Effector CD8-positive, alpha-beta T cell (primary cell): ENCODE measurements around the gene ZNF362.

ENCODE experiments used
- DNase-seq: peaks from one replicate; lab custom pipeline; 2025; lab: John Stamatoyannopoulos, UW

ZNF362 gene

DNA sequence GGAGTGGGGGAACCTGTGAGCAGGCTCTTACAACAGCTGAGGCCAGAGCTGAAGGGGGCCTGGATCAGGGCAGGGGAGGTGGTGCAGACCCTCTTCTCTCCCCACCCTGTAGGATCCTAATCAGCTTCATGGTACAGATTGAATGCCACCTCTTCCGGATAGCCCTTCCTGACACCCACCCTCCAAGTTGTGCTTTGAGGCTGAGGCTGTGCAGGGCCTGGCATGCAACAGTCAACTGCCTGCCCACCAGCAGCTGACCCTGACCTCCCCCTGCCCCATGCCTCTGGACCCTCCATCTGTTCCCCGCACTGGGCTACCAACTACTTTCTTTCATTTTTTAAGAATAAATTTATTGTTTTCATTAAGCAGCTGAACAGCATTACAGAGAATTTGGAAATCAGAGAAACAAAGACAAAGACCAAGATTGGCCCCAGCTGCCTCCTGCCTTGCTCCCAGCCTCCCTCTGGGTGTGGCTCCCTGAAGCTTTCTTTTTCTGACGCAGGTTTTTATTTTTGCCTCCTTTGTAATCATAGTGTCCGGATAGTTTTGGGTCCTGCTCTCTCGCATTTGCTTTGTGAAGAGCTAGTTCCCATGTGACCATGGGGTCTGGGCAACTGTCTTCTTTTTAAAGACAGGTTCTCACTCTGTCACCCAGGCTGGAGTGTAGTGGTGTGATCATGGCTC is 12.8 kb downstream of the ZNF362 start:
- DNase-seq = no peak

DNA sequence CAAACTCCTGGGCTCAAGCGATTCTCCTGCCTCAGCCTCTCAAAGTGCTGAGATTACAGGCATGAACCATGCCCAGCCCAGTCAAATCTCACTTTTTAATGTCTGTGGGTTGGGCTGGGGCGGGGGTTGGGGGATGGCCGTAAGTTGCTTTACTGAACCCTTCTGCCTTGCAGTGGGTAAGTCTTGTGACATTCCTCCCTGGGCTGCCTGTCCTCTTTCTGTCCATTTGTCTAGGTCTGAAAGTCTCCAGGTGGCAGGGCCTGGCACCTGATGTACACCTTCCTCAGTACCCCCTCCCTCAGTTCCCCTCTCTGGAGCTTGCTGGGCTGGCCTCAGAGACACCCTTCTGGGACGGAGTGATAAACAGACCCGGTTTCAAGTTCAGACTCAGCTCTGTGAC is 13.3 kb downstream of the ZNF362 start:
- no peak for DNase-seq

DNA sequence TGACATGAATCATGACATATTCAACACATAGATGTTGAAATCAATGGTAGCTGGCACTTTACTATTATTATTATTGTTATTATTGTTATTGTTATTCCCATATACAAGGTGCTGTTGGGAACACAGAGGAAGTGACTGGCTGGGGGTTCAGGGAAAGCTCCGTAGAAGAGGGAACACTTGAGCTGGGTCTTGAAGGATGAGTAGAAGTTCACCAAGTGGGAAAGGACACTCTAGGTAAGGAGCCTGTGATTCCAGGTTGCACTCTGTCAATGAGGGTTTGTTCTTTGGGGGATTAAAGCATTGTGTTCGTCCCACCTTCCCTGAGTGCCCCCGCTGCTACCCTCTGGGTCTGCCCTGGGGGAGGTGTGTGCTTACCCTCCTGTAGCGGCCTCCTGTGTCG is 14.1 kb downstream of the ZNF362 start:
- no peak for DNase-seq

DNA sequence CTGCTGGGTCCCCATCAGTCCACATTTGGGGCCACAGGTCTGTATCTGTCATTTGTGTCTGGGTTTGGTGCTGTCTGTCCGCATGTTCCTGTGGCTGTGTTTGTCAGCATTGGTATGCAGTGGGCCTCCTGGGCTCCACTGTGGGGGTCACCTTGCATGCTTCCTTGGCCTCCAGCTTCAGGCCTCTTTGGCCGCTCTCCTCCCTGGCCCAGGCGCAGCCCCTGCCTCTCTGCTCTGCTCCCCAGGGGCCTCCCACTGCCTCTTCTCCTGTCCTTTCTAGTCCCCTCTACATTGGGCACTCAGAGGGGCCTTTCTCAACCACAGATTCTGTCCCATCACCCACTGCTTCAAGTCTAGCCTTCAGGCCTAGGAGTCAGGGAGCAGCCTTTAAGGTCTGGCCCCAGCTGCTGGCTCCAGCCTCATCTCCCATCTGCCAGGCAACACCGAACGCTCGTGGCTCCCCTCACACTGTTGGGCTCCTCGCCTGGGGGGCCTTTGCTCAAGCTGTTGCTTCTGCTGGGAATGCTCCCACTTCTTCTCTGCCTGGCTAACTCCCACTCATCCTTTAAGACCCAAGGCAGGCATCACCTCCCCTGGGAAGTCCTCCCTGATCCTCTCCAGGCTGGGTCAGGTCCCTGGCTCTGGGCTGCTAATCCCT is 14.6 kb downstream of the ZNF362 start:
- no peak for DNase-seq

- DNase-seq = no peak
Measured at GRCh38 chr1:33271666-33272505, 15.6 kb downstream of the ZNF362 start.

- no peak for DNase-seq
Measured at GRCh38 chr1:33272509-33272908, 16.2 kb downstream of the ZNF362 start.

DNA sequence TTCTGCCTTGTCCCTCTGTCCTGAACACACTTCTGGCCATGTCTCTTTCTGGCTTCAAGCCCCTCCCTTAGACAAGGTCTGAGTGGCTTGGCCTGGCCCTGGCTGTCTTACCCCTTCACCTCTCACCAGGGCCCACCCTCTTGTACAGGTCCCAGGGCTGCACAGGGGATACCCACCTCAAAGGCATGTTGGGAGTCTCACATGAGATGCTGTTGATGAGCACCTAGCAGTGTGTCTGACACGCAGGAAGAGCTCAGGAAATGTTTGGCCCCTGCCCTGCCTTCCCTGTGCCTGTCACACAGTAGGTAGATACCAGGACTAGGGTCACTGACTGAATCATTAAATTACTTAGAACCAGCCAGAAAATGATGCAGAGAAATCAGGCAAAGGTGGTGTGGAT is 16.6 kb downstream of the ZNF362 start:
- DNase-seq = no peak

DNA sequence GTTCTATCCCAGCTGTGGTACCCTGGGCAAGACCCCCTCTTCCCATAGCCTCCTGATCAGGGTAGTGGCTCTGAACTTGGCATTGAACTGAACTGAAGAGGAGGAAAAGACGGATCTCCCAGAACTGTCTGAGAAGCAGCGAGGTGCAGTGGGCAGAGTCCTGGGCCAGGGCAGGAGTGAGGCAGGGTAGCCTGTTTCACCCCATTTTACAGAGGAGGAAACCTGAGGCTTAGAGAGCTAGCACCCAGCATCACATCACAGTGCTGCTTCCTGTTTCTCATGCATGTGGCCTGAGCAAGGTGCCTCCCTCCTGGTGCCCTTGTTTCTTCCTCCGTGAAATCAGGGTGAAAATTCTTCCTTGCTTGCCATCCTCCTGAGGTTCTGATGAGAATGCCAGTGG is 17.1 kb downstream of the ZNF362 start:
- DNase-seq = no peak

DNA sequence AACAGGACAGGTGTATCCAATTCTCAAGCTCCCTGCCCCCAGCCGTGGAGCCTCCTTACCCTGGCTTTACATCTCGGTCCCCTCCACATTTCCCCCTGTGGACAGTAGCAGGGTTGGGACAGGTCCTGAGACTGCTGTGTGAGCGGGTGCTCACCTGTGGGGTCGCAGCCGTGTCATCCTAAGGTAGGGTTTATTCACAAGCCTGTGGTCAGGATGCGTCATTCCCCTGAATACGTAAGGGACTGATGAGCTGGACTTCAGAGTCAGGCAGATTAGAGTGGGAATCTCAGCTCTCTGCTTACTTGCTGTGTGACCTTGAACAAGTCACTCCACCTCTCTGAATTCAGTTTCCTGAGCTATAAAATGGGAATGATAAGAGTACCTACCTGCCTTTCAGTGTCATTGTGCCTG is 17.7 kb downstream of the ZNF362 start:
- DNase-seq = no peak

GRCh38 chr1:33274446-33274845 is 18.2 kb downstream of the ZNF362 start:
- no peak for DNase-seq

DNA sequence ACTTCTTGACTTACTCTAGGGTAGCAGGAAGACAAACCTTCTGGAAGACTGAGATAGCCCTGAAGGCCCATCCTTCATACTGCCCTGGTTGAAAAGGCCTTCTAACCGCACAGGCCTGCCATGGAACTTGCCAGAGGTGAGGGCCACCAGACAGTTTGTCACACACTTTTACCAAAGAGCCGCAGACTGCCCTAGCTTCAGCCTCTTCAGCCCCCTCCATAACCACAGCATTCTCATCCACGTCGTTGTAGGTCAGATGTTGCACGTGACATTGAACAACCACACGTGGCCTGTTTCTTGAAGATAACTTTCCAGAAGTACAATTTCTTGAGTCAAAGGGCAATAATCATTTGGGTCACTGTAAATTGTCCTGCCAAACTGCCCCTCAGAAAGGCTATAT is 18.9 kb downstream of the ZNF362 start:
- DNase-seq = no peak

GRCh38 chr1:33275706-33276572 is 19.6 kb downstream of the ZNF362 start:
- DNase-seq = no peak

DNA sequence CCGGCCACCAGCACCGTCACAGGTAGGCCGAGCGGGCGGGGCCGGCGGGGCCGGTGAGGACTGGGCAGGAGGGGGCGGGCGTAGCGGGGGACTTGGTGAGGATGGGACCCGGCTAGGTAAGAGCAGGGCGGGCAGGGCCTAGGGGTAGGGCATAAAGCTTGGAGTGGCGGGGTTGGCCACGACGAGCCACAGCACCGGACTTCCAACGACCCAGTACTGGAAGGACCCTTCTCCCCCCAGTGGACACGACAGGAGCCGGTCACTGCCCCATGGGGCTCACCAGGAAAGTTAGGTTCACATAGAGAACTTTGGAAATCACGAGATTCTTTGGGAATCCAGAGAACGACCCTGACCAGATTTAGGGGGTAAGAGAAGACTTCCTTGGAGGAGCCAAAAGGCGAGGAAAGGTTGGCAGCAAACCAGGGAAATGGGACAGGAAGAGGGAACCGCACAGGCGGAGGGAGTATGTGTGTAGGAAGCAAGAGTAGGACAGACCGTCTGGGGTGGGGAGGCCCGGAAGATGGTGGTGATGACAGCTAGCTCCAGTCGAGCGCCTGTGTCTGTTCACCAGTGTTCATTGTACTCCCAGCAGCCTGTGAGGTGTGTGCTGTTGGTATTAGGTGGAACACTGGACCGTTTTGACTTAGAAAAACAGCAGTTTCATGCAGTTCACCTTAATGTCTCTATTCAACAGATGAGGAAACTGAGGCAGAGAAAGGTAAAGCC is 20.4 kb downstream of the ZNF362 start:
- no peak for DNase-seq

DNA sequence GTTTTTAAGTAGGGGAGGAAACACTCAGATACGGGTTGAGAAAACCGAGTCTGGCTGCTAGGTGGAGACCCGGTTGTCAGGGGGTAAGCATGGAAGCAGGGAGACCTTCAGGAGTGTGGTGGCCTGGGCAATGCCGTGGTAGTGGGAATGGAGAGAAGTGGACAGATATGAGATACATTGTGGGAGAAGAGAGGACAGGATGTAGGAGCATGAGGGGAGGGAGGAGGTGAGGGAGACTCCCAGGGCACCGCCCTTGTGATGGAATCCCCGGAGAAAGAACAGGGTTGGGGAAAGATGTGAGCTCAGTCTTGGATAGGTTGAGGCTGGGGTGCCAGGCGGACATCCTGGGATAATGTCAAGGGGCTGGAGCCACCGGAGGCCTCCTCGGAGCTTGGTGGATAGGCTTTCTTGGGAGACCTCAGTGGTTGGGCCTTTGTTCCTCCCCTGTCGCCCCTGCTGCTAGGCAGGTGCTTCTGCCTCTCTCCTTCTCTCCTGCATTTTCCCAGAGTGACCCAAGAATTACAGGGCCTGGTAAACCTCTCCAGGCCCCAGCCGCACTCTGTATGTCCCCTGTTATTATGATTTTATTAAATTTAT is 21.3 kb downstream of the ZNF362 start:
- no peak for DNase-seq

DNA sequence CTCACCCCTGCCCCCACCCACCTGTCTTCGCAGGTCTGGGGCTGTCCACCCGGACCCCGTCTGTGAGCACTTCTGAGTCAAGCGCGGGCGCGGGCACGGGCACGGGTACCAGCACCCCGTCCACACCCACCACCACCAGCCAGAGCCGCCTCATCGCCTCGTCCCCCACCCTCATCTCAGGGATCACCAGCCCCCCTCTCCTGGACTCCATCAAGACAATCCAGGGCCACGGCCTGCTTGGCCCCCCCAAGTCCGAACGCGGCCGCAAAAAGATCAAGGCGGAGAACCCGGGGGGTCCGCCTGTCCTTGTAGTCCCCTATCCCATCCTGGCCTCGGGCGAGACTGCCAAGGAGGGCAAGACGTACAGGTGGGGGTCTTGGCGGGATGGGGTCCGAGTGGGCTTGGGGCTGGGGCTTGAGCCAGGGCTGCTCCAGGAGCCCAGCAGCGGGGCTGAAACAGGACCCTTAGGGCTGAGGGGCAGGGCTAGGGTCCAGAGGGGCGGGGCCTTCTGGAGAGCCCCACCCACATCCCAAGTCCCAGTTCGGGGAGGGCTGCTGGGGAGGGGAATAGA is 23.9 kb downstream of the ZNF362 start:
- no peak for DNase-seq

DNA sequence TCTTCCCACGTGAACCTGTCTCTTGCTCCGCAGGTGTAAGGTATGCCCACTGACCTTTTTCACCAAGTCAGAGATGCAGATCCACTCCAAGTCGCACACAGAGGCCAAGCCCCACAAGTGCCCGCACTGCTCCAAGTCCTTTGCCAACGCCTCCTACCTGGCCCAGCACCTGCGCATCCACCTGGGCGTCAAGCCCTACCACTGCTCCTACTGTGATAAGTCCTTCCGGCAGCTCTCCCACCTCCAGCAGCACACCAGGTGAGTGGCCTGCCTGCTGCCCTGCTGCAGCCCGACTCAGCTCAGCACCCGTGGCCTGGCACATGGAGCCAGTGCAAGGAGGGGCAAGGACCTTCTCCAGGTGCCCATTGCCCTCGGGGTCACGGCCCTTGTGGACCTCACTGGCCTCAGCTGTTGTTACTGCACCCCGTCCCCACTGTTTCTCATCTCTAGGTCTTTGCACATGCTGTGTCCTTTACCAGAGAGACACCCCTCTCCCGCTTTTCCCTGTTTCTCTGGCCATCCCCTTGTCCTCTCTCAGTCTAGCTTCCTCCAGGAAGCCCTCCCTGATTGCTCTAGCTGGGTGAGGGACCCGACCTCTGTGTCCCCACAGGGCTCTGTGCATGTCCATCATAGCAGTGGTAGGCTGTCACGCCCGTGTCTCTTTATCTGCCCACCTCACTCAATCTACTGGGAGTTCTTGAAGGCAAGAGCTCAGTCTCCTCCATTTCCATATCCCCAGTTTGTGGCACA is 25.4 kb downstream of the ZNF362 start:
- no peak for DNase-seq

- no peak for DNase-seq
Measured at GRCh38 chr1:33282791-33283190, 26.5 kb downstream of the ZNF362 start.

DNA sequence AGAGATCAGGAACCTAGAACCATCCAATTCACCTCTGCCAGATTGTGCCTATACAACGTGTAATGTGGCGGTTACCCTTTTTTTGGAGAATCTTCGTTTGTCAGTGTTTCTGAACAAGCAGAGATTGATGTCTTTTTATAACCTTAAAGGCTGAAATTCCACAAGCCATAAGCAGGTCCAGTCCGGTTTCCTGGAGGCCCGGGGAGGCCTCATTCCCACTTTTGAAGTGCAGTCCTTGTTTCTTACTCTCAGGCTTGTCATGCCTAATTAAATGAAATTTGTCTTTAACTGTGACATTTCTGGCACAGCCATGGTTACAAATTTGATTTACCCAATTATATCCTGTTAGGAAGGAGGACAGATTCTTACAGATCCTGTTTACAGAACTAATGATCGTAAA is 27.8 kb downstream of the ZNF362 start:
- no peak for DNase-seq

DNA sequence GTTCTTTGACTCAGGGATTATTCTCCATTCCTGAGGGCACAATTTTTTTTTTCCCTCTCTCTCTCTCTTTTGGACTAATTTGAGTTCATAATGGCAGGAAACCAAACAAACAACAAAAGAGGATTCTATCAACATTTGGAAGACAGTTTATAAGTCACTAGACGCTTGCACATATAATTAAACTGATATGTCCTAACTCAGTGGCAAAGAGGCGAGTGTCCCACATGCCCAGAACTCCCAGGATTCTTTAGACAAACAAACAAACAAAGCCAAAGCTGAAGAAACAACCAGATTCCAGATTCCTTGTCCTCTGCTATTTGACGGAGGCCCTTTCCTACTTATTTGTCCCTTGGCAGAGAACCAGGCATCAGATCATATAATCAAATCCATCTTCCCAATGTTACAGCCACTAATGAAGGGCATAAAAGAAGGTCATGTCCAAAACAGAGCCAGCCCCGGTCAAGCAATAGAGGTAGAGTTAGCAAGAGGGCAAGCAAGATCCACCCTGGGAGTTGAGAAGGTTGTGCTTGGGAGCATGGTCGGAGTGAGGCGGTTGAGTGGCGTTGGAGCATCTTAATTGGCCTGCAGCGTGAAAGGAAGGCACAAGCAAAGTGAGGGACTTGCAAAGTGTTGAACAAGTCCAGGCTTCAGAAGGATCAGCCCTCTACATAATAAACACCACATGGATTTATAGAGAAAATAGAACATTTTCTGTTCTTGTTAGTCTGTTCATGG is 30.3 kb downstream of the ZNF362 start:
- DNase-seq = no peak
